OCI-LY3 (cell line): ENCODE measurements around the gene EHMT1.

Experiments
- CTCF ChIP-seq: fragments of 200-600, 300-600 bp; sonication (generic); IDR thresholded peaks from 2 replicates; pipeline ENCODE4 v1.5.1; 2014; ENCODE audit warnings: antibody characterized with exemption, low read length, low read depth
- EZH2phosphoT487 ChIP-seq: fragments of 200-600 bp; shearing (Covaris generic); IDR thresholded peaks from 2 replicates; pipeline ENCODE4 v1.6.1; 2018; ENCODE audit warnings: antibody characterized with exemption, mixed run types, low read depth

- no peak for TF ChIP-seq CTCF
- TF ChIP-seq EZH2phosphoT487: no peak
Measured at GRCh38 chr9:137748741-137749140, 129.9 kb downstream of the EHMT1 start.
